ENCODE results near the gene STX17. TPM values are rescaled to one million over a fixed set of nuclear protein-coding genes. Genes with fewer than 3 reads are reported as not detected.

The STX17 gene
- total RNA-seq, 1 experiment from 2014 or later, result 11.5 TPM

DNA sequence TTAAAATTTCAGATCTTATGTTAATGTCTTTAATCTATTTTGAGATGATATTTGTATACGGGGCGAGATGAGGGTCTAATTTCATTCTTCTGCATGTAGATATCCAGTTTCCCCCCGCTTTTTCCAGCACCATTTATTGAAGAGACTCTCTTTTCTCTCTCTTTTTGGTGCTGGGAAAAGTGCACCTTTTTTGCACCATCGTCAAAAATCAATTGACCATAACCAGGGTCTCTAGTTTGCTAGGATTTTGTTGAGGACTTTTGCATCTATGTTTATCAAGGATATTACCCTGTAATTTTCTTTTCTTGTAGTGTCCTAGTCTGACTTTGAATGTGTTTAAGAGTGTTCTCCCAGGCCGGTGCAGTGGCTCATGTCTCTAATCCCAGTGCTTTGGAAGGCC is 93.3 kb downstream of the STX17 start:
- H3K36me3 ChIP-seq (ENCODE audit: control insufficient read depth, insufficient read depth, low read length), result no peaks in the 10 kb centered on the region
- POLR2A ChIA-PET, result no interaction called here

DNA sequence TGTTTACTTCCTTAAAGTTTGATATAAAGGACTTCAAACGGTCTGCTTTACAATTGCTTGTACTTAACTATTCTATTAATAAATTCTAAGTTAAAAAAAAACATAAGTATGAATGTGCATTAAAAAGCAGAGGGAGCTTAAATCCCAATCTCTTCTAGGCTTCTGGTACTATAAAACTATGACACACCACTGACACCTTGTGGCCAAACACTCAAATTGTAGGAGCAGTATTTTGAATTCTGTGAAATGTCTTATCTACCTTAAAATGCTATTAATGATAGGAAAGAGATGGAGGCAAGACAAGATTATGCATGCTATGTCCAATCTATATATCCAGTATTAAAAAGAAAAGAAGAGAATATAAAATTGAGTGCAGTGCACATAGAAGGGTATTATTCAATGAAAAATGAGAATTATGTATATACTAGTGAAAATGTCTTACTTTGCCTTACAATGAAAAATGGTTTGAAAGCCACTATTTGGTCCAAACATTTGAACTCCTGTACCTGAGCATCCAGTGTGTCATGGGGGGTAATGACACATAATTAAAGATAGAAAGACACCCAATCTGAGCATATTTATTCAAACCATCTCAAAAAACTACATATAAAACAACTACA is 104.7 kb downstream of the STX17 start:
- intact Hi-C loops (cut with micrococcal nuclease; ENCODE audit: unreplicated experiment) (loop anchor here (5.0 to 10.0 kb wide), 3 partner anchors 189 to 849 kb away; partner anchors contain the start of gene NR4A3), in situ Hi-C loops (cut with HindIII; ENCODE audit: low pct_unique_long_range_greater_than_20kb, low sequenced_read_pairs) (no loop called here)
- H3K36me3 ChIP-seq (ENCODE audit: control insufficient read depth, insufficient read depth, low read length), result no peaks in the 10 kb centered on the region
- H3K27ac ChIP-seq (ENCODE audit: low read length), result no peak overlapping the region
- no TSS peak for BruUV-seq (replicated peaks)
- DNase-seq (ENCODE audit: low read depth, low spot score) (no peak), ATAC-seq (no peak)
- ChIA-PET CTCF (no interaction called here), POLR2A (no interaction called here)
- H3K9me3 ChIP-seq (ENCODE audit: control insufficient read depth, insufficient read depth, low read depth, low read length), result no peaks in the 10 kb centered on the region
- H3K4me1 ChIP-seq (ENCODE audit: control insufficient read depth, insufficient read depth, low read length), result no peaks in the 10 kb centered on the region
- no peaks in the 10 kb centered on the region for H3K27me3 ChIP-seq (ENCODE audit: control insufficient read depth, insufficient read depth, low read length)
- TF ChIP-seq POLR2AphosphoS5 (IDR thresholded peaks at IDR 0.05; ENCODE audit: low read depth, low read length) (no peak), CTCF (IDR thresholded peaks at IDR 0.05) (peak; percentile 64; the same call in 1 of the 2 replicates), TCF7L2 (IDR thresholded peaks at IDR 0.05; ENCODE audit: low read depth, low read length) (no peak), SIN3A (IDR thresholded peaks at IDR 0.05; ENCODE audit: borderline replicate concordance, insufficient read depth, low read depth, low read length) (no peak)
- no peak overlapping the region for H3K4me3 ChIP-seq (ENCODE audit: low read depth in 2 of 2, low read length in 2 of 2)

More for the DNA sequence above, 93.3 kb downstream of the STX17 start:
- BruUV-seq (replicated peaks), result no TSS peak
- TF ChIP-seq TCF7L2 (IDR thresholded peaks at IDR 0.05; ENCODE audit: low read depth, low read length) (no peak), REST (IDR thresholded peaks at IDR 0.05; ENCODE audit: insufficient read depth in 1 of 2, low read depth in 2 of 2, low read length in 1 of 2) (no peak), CTCF (IDR thresholded peaks at IDR 0.05) (no peak), POLR2AphosphoS5 (IDR thresholded peaks at IDR 0.05; ENCODE audit: low read depth, low read length) (no peak), SIN3A (IDR thresholded peaks at IDR 0.05; ENCODE audit: borderline replicate concordance, insufficient read depth, low read depth, low read length) (no peak)
- no peak overlapping the region for H3K4me3 ChIP-seq (ENCODE audit: low read depth in 2 of 2, low read length in 2 of 2)
- no peaks in the 10 kb centered on the region for H3K27me3 ChIP-seq (ENCODE audit: control insufficient read depth, insufficient read depth, low read length)
- in situ Hi-C loops (cut with HindIII; ENCODE audit: low pct_unique_long_range_greater_than_20kb, low sequenced_read_pairs), result no loop called here
- no peaks in the 10 kb centered on the region for H3K4me1 ChIP-seq (ENCODE audit: control insufficient read depth, insufficient read depth, low read length)
- H3K9me3 ChIP-seq (ENCODE audit: control insufficient read depth, insufficient read depth, low read depth, low read length), result no peaks in the 10 kb centered on the region
- CTCF ChIA-PET, result no interaction called here
- ATAC-seq (no peak), DNase-seq (ENCODE audit: low read depth, low spot score) (no peak)
- no peak overlapping the region for H3K27ac ChIP-seq (ENCODE audit: low read length)
- intact Hi-C loops (cut with micrococcal nuclease; ENCODE audit: unreplicated experiment), result no loop called here
